ENCODE measurements around the gene RIMBP2.

DNA sequence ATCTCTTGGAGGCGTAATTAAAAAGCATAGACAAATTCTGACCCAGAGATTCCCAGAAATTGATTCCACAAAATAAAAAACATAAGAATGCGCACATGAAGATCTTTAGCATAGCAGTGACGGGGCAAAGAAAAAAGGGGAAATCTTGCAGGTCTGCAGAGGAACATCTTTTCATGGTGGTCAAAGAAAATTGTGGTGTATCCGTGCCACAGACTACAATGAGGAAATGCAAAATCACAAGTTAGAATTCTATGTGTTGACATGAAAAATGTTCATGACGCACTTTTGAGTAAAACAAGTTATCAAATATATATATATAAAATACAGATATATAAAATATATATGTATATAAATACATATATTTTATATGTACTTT, 101.6 kb downstream of the RIMBP2 start:
- TF ChIP-seq, protein P1, sequence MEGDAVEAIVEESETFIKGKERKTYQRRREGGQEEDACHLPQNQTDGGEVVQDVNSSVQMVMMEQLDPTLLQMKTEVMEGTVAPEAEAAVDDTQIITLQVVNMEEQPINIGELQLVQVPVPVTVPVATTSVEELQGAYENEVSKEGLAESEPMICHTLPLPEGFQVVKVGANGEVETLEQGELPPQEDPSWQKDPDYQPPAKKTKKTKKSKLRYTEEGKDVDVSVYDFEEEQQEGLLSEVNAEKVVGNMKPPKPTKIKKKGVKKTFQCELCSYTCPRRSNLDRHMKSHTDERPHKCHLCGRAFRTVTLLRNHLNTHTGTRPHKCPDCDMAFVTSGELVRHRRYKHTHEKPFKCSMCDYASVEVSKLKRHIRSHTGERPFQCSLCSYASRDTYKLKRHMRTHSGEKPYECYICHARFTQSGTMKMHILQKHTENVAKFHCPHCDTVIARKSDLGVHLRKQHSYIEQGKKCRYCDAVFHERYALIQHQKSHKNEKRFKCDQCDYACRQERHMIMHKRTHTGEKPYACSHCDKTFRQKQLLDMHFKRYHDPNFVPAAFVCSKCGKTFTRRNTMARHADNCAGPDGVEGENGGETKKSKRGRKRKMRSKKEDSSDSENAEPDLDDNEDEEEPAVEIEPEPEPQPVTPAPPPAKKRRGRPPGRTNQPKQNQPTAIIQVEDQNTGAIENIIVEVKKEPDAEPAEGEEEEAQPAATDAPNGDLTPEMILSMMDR (IDR thresholded peaks at IDR 0.05; ENCODE audit: borderline replicate concordance, extremely low read depth, low read length, poor library complexity, severe bottlenecking) = no peak
- TF ChIP-seq EZH2 (IDR thresholded peaks at IDR 0.05; ENCODE audit: borderline replicate concordance, low read depth, low read length, severe bottlenecking) = no peak
